Neural cell (in vitro differentiated cells): ENCODE data around the gene SACM1L. TPM values are rescaled to one million over a fixed set of nuclear protein-coding genes. Genes with fewer than 3 reads are reported as not detected.

Experiments
- H2AFZ ChIP-seq: fragments of 200-600, 300-800 bp; sonication (generic), shearing (Covaris generic); 2 replicates; pipeline ENCODE4 v1.6.0; 2014; ENCODE audit warnings: low read depth, mild to moderate bottlenecking, antibody characterized with exemption, low read length, moderate library complexity
- H3F3A ChIP-seq: fragments of 200-600 bp; shearing (Covaris generic); 2 replicates; pipeline ENCODE4 v1.6.1; 2016; ENCODE audit warnings: mild to moderate bottlenecking, moderate library complexity, mixed read lengths, antibody characterized with exemption, low read length; ENCODE audit not compliant: insufficient read depth, poor library complexity, severe bottlenecking
- H3K27ac ChIP-seq: fragments of 200-600, 300-800 bp; sonication (generic), shearing (Covaris generic); 2 replicates; pipeline ENCODE4 v1.5.1; 2014; ENCODE audit warnings: mild to moderate bottlenecking, low read length, moderate library complexity
- H3K27me3 ChIP-seq: fragments of 300-800, 200-600 bp; sonication (generic), shearing (Covaris generic); 2 replicates; pipeline ENCODE4 v1.6.0; 2014; ENCODE audit warnings: mild to moderate bottlenecking, low read depth, low read length, moderate library complexity; ENCODE audit not compliant: insufficient read depth
- H3K36me3 ChIP-seq: fragments of 300-800, 200-600 bp; sonication (generic), shearing (Covaris generic); 2 replicates; pipeline ENCODE4 v1.5.1; 2014; ENCODE audit warnings: mild to moderate bottlenecking, antibody characterized with exemption, low read length, moderate library complexity; ENCODE audit not compliant: insufficient read depth
- H3K4me2 ChIP-seq: fragments of 300-800, 200-600 bp; sonication (generic), shearing (Covaris generic); 2 replicates; pipeline ENCODE4 v1.6.0; 2014; ENCODE audit warnings: mild to moderate bottlenecking, low read length
- H3K4me3 ChIP-seq: fragments of 300-800, 200-600 bp; sonication (generic), shearing (Covaris generic); 2 replicates; pipeline ENCODE4 v1.5.1; 2014; ENCODE audit warnings: mild to moderate bottlenecking, low read length, moderate library complexity
- H3K79me2 ChIP-seq: fragments of 200-600 bp; shearing (Covaris generic); replicated peaks from 2 replicates; pipeline ENCODE4 v1.6.0; 2014; ENCODE audit warnings: mild to moderate bottlenecking, low read length, moderate library complexity; ENCODE audit not compliant: insufficient read depth
- H3K9ac ChIP-seq: fragments of 300-800, 200-600 bp; sonication (generic), shearing (Covaris generic); 2 replicates; pipeline ENCODE4 v1.6.1; 2016; ENCODE audit warnings: mild to moderate bottlenecking, low read length, mixed read lengths
- H3K9me2 ChIP-seq: fragments of 200-600 bp; shearing (Covaris generic); 2 replicates; pipeline ENCODE4 v1.6.1; 2016; ENCODE audit warnings: mild to moderate bottlenecking, low read length, mixed read lengths; ENCODE audit not compliant: insufficient read depth
- H3K9me3 ChIP-seq: fragments of 200-600, 300-800 bp; sonication (generic), shearing (Covaris generic); 2 replicates; pipeline ENCODE4 v1.6.1; 2016; ENCODE audit warnings: mild to moderate bottlenecking, mixed run types, low read length, moderate library complexity, mixed read lengths
- H4K20me1 ChIP-seq: fragments of 200-600 bp; shearing (Covaris generic); 2 replicates; pipeline ENCODE4 v1.6.1; 2016; ENCODE audit warnings: mild to moderate bottlenecking, mixed run types; ENCODE audit not compliant: insufficient read depth
- EP300 ChIP-seq: fragments of 450-650 bp; conservative IDR thresholded peaks from 2 replicates; pipeline ENCODE4 v1.6.1; 2014; ENCODE audit warnings: antibody characterized with exemption, mild to moderate bottlenecking, moderate library complexity; ENCODE audit not compliant: poor library complexity, severe bottlenecking
- EZH2 ChIP-seq: fragments of 200-600, 300-800 bp; shearing (Covaris generic), sonication (generic); IDR thresholded peaks from 2 replicates; pipeline ENCODE4 v1.6.1; 2014; ENCODE audit warnings: antibody characterized with exemption, low read length, borderline replicate concordance, mild to moderate bottlenecking; ENCODE audit not compliant: insufficient read depth, poor library complexity, severe bottlenecking
- MXI1 ChIP-seq: fragments of 450-650 bp; conservative IDR thresholded peaks from 2 replicates; pipeline ENCODE4 v1.6.1; 2014; ENCODE audit warnings: antibody characterized with exemption, mild to moderate bottlenecking; ENCODE audit not compliant: poor library complexity, severe bottlenecking
- POLR2AphosphoS5 ChIP-seq: IDR thresholded peaks from 2 replicates; pipeline ENCODE4 v1.6.1; 2012
- RAD21 ChIP-seq: fragments of 450-650 bp; conservative IDR thresholded peaks from 2 replicates; pipeline ENCODE4 v1.6.1; 2014; ENCODE audit warnings: antibody characterized with exemption, mild to moderate bottlenecking, moderate library complexity
- SMC3 ChIP-seq: fragments of 450-650 bp; conservative IDR thresholded peaks from 2 replicates; pipeline ENCODE4 v1.6.1; 2014; ENCODE audit warnings: antibody characterized with exemption, mild to moderate bottlenecking, moderate library complexity; ENCODE audit not compliant: poor library complexity
- TAF1 ChIP-seq: IDR thresholded peaks from 2 replicates; pipeline ENCODE4 v1.6.1; 2012; ENCODE audit warnings: low read depth
- polyA plus RNA-seq: library from polyadenylated mRNA; depleted of rRNA; stranded (reverse); fragments of >200 nt; gene quantifications from 2 replicates; pipeline ENCODE4 v1.2.3, GENCODE V29; 2014
- TF ChIP-seq, protein P1 (sequence below): fragments of 450-650 bp; IDR thresholded peaks from 2 replicates; pipeline ENCODE4 v1.5.1; 2014; ENCODE audit warnings: antibody characterized with exemption, mild to moderate bottlenecking, moderate library complexity; ENCODE audit not compliant: poor library complexity, severe bottlenecking
- TF ChIP-seq, protein P2 (sequence below): IDR thresholded peaks from 2 replicates; pipeline ENCODE4 v1.6.1; 2012; ENCODE audit warnings: borderline replicate concordance

SACM1L gene
- polyA plus RNA-seq, 1 donor from 2014 or later = 66.2 TPM

DNA sequence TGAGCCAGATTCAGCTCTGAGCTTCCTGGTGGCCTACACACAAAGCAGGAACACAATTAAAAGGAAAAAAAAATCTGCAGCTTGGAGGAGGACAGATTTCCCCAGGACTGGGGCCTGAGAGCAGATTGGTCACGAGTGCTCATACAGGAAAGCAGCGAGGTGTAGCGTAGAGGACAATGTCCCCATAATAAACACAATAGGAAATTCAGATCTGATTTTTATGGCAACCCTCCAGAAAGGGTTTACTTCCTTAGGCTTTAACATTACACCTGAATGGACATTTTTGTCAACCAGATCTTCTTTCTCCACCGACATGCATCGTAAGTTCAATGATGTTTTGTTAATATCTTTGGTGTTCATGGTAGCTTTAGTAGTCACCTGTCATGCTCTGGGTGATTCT lies 83.9 kb downstream of the SACM1L start:
- Histone ChIP-seq H3K27ac (no peak overlapping the region), H3K36me3 (no peaks in the 10 kb centered on the region), H3K4me3 (no peak overlapping the region), H3K9me2 (no peaks in the 10 kb centered on the region), H3F3A (no peaks in the 10 kb centered on the region), H4K20me1 (no peaks in the 10 kb centered on the region), H2AFZ (no peak overlapping the region), H3K27me3 (no peaks in the 10 kb centered on the region), H3K9me3 (no peaks in the 10 kb centered on the region), H3K4me2 (no peak overlapping the region), H3K79me2 (no peaks in the 10 kb centered on the region), H3K9ac (no peak overlapping the region)
- TF ChIP-seq, protein P1, sequence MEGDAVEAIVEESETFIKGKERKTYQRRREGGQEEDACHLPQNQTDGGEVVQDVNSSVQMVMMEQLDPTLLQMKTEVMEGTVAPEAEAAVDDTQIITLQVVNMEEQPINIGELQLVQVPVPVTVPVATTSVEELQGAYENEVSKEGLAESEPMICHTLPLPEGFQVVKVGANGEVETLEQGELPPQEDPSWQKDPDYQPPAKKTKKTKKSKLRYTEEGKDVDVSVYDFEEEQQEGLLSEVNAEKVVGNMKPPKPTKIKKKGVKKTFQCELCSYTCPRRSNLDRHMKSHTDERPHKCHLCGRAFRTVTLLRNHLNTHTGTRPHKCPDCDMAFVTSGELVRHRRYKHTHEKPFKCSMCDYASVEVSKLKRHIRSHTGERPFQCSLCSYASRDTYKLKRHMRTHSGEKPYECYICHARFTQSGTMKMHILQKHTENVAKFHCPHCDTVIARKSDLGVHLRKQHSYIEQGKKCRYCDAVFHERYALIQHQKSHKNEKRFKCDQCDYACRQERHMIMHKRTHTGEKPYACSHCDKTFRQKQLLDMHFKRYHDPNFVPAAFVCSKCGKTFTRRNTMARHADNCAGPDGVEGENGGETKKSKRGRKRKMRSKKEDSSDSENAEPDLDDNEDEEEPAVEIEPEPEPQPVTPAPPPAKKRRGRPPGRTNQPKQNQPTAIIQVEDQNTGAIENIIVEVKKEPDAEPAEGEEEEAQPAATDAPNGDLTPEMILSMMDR = no peak
- TF ChIP-seq EP300 (no peak), SMC3 (no peak), POLR2AphosphoS5 (no peak), TAF1 (no peak), EZH2 (no peak), RAD21 (no peak), MXI1 (no peak)
- TF ChIP-seq, protein P2, sequence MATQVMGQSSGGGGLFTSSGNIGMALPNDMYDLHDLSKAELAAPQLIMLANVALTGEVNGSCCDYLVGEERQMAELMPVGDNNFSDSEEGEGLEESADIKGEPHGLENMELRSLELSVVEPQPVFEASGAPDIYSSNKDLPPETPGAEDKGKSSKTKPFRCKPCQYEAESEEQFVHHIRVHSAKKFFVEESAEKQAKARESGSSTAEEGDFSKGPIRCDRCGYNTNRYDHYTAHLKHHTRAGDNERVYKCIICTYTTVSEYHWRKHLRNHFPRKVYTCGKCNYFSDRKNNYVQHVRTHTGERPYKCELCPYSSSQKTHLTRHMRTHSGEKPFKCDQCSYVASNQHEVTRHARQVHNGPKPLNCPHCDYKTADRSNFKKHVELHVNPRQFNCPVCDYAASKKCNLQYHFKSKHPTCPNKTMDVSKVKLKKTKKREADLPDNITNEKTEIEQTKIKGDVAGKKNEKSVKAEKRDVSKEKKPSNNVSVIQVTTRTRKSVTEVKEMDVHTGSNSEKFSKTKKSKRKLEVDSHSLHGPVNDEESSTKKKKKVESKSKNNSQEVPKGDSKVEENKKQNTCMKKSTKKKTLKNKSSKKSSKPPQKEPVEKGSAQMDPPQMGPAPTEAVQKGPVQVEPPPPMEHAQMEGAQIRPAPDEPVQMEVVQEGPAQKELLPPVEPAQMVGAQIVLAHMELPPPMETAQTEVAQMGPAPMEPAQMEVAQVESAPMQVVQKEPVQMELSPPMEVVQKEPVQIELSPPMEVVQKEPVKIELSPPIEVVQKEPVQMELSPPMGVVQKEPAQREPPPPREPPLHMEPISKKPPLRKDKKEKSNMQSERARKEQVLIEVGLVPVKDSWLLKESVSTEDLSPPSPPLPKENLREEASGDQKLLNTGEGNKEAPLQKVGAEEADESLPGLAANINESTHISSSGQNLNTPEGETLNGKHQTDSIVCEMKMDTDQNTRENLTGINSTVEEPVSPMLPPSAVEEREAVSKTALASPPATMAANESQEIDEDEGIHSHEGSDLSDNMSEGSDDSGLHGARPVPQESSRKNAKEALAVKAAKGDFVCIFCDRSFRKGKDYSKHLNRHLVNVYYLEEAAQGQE = no peak

DNA sequence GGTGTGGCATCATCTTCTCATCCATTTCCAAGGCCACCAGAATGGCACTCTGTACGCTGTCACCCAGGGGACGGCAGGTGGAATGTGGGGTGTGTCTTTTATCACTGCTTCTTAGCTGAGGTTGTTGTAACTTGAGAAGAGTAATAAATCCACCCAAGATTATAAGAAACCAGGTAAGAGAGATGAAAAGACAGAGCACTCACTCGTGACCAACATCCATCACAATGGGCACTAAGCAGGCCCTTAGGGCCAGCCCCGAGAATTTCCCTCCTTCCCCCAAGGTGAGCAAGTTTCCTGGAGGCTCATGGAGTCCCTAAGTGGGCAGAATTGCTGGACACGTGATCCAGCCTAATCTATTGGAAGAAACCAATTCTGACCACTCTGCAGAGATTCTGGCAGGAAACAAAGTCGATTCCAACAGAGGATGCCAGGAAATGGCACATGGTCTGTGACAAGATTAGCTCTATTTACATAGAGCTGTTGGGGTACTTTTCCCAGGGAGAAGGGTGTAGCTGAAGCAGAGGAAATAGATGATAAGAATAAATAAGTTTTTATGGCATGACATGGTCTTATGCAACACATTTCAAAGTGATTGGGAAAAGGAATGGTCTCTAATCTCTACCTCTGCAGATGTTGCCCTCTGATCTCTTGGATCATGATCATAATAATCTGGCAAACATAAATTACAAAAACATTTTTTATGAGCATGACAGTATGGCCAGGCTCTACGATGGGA lies 84.7 kb downstream of the SACM1L start:
- no peaks in the 10 kb centered on the region for H3F3A ChIP-seq
- no peak overlapping the region for H2AFZ ChIP-seq
- TF ChIP-seq EP300 = no peak
- TF ChIP-seq TAF1 = no peak
- TF ChIP-seq, protein P2 = no peak
- TF ChIP-seq EZH2 = no peak
- no peak overlapping the region for H3K4me3 ChIP-seq
- H3K79me2 ChIP-seq = no peaks in the 10 kb centered on the region
- H4K20me1 ChIP-seq = no peaks in the 10 kb centered on the region
- no peaks in the 10 kb centered on the region for H3K27me3 ChIP-seq
- no peaks in the 10 kb centered on the region for H3K9me3 ChIP-seq
- no peaks in the 10 kb centered on the region for H3K9me2 ChIP-seq
- H3K36me3 ChIP-seq = no peaks in the 10 kb centered on the region
- H3K27ac ChIP-seq = no peak overlapping the region
- H3K4me2 ChIP-seq = no peak overlapping the region
- H3K9ac ChIP-seq = no peak overlapping the region
